ENCODE results near the gene ERGIC1. TPM values are rescaled to one million over a fixed set of nuclear protein-coding genes. Genes with fewer than 3 reads are reported as not detected.
A peak's percentile ranks its signal among the peaks of the same experiment; 100 is the strongest.

Gene ERGIC1
- total and polyA plus RNA-seq, 2 experiments from 2014 or later = 25.2 to 92.2 TPM

DNA sequence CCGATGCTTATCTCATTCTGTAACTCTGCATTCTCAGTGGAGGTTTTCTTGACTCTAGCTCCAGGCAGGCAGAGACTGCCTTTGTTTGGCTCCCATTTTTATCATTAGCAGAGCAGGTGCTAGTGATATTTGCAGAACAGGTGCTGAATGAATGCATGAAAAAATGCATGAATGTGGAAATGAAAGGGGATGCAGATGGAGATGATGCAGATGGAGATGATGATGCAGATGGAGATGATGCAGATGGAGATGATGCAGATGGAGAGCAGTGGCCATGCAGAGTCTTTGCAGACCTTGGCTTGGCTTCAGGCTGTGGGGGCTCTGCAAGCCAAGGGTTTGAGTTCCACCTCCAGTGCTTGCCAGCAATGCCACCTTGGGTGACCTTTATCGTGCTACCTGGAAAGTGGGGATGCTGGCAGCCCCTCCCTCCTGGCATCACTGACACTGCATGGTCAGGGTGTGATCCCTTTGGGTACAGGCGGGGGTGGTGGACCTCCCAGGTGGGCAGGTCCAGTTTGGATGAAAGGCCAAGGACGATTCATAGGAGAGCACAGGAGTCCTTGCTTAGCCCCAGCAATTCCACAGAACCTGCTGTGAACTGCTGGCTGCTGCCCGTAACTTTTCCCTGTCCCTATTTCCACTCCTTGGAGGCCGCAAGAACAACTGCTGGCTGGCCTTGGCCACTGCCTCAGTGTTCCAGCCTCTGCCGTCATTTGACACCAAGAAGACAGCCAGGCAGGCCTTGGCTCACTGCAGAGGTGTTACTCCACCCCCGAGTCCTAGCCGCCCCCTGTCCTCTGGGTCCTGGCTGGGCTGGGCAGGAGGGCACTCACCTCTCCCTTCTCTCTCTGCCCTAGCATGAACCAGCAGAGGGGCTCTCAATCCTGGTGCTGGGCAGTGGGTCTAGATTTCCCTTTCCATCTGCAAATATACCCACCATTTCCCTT is 33.0 kb downstream of the ERGIC1 start:
- Histone ChIP-seq H3K36me3 (ENCODE audit: insufficient read depth) (no peaks in the 10 kb centered on the region; the same call in 1 of the 2 replicates), H3F3A (replicated peaks; ENCODE audit: low read depth) (peaks cover 11% of the 10 kb centered on the region; the same call in 1 of the 2 replicates), H3K4me1 (ENCODE audit: insufficient read depth) (peaks cover 73% of the 10 kb centered on the region), H3K9me2 (ENCODE audit: insufficient read depth) (no peaks in the 10 kb centered on the region), H2AFZ (no peak overlapping the region), H3K79me2 (replicated peaks; ENCODE audit: insufficient read depth) (peaks cover 71% of the 10 kb centered on the region), H4K20me1 (replicated peaks; ENCODE audit: insufficient read depth) (peaks cover 46% of the 10 kb centered on the region), H3K4me3 (no peak overlapping the region), H3K4me2 (peak overlapping the region; percentile 22), H3K27me3 (ENCODE audit: insufficient read depth) (no peaks in the 10 kb centered on the region), H3K27ac (ENCODE audit: low read depth) (peak overlapping the region; percentile 28; the same call in 1 of the 2 replicates)
- no peak for TF ChIP-seq ZNF331 (CRISPR knock-in tag; IDR thresholded peaks at IDR 0.05; ENCODE audit: low read depth)
- TF ChIP-seq, protein P1, sequence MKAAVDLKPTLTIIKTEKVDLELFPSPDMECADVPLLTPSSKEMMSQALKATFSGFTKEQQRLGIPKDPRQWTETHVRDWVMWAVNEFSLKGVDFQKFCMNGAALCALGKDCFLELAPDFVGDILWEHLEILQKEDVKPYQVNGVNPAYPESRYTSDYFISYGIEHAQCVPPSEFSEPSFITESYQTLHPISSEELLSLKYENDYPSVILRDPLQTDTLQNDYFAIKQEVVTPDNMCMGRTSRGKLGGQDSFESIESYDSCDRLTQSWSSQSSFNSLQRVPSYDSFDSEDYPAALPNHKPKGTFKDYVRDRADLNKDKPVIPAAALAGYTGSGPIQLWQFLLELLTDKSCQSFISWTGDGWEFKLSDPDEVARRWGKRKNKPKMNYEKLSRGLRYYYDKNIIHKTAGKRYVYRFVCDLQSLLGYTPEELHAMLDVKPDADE (IDR thresholded peaks at IDR 0.05) = no peak
- no peak for TF ChIP-seq STAT1 (IDR thresholded peaks at IDR 0.05; ENCODE audit: unreplicated experiment)
- TF ChIP-seq, protein P2, sequence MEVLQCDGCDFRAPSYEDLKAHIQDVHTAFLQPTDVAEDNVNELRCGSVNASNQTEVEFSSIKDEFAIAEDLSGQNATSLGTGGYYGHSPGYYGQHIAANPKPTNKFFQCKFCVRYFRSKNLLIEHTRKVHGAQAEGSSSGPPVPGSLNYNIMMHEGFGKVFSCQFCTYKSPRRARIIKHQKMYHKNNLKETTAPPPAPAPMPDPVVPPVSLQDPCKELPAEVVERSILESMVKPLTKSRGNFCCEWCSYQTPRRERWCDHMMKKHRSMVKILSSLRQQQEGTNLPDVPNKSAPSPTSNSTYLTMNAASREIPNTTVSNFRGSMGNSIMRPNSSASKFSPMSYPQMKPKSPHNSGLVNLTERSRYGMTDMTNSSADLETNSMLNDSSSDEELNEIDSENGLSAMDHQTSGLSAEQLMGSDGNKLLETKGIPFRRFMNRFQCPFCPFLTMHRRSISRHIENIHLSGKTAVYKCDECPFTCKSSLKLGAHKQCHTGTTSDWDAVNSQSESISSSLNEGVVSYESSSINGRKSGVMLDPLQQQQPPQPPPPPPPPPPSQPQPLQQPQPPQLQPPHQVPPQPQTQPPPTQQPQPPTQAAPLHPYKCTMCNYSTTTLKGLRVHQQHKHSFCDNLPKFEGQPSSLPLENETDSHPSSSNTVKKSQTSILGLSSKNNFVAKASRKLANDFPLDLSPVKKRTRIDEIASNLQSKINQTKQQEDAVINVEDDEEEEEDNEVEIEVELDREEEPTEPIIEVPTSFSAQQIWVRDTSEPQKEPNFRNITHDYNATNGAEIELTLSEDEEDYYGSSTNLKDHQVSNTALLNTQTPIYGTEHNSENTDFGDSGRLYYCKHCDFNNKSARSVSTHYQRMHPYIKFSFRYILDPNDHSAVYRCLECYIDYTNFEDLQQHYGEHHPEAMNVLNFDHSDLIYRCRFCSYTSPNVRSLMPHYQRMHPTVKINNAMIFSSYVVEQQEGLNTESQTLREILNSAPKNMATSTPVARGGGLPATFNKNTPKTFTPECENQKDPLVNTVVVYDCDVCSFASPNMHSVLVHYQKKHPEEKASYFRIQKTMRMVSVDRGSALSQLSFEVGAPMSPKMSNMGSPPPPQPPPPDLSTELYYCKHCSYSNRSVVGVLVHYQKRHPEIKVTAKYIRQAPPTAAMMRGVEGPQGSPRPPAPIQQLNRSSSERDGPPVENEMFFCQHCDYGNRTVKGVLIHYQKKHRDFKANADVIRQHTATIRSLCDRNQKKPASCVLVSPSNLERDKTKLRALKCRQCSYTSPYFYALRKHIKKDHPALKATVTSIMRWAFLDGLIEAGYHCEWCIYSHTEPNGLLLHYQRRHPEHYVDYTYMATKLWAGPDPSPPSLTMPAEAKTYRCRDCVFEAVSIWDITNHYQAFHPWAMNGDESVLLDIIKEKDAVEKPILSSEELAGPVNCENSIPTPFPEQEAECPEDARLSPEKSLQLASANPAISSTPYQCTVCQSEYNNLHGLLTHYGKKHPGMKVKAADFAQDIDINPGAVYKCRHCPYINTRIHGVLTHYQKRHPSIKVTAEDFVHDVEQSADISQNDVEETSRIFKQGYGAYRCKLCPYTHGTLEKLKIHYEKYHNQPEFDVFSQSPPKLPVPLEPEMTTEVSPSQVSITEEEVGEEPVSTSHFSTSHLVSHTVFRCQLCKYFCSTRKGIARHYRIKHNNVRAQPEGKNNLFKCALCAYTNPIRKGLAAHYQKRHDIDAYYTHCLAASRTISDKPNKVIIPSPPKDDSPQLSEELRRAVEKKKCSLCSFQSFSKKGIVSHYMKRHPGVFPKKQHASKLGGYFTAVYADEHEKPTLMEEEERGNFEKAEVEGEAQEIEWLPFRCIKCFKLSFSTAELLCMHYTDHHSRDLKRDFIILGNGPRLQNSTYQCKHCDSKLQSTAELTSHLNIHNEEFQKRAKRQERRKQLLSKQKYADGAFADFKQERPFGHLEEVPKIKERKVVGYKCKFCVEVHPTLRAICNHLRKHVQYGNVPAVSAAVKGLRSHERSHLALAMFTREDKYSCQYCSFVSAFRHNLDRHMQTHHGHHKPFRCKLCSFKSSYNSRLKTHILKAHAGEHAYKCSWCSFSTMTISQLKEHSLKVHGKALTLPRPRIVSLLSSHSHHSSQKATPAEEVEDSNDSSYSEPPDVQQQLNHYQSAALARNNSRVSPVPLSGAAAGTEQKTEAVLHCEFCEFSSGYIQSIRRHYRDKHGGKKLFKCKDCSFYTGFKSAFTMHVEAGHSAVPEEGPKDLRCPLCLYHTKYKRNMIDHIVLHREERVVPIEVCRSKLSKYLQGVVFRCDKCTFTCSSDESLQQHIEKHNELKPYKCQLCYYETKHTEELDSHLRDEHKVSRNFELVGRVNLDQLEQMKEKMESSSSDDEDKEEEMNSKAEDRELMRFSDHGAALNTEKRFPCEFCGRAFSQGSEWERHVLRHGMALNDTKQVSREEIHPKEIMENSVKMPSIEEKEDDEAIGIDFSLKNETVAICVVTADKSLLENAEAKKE (CRISPR knock-in tag; IDR thresholded peaks at IDR 0.05) = peak; percentile 60
- 0 out of 2 replicates have a peak, but pooled peaks have one; percentile 44 for TF ChIP-seq NANOG (IDR thresholded peaks at IDR 0.05; ENCODE audit: borderline replicate concordance)
- ATAC-seq = peak; percentile 64
- Mint-ChIP-seq H3K4me3 (peak overlapping the region; percentile 25; the same call in 1 of the 3 replicates), H3K36me3 (ENCODE audit: low read depth) (peaks cover 3% of the 10 kb centered on the region; the same call in 2 of the 3 replicates), H3K27ac (peak overlapping the region; percentile 69), H3K9me3 (no peaks in the 10 kb centered on the region), H3K27me3 (ENCODE audit: insufficient read depth, low read depth, poor library complexity) (peaks cover 11% of the 10 kb centered on the region), H3K4me1 (peaks cover 24% of the 10 kb centered on the region)
- DNase-seq (ENCODE audit: low spot score) = peak; percentile 53
